ENCODE measurements around the gene FNDC3B.

DNA sequence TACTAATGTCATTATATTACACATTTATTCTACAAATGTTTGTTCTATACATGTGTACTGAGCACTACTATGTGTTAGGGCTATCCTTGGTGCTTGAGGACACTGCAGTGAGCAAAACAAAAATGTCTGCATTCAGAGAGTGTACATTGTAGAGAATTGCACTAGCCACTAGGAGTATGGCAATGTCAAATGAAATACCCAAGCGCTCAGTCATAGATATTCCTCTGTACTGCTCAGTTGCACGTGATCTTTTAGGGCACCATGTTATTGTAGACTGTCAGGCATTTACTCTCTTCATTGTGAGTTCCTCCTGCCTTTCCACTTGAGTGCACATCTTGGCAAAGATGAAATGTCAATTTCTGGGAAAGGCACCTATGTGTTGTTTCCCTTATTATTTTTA lies 36.8 kb downstream of the FNDC3B start:
- TF ChIP-seq, protein P1, sequence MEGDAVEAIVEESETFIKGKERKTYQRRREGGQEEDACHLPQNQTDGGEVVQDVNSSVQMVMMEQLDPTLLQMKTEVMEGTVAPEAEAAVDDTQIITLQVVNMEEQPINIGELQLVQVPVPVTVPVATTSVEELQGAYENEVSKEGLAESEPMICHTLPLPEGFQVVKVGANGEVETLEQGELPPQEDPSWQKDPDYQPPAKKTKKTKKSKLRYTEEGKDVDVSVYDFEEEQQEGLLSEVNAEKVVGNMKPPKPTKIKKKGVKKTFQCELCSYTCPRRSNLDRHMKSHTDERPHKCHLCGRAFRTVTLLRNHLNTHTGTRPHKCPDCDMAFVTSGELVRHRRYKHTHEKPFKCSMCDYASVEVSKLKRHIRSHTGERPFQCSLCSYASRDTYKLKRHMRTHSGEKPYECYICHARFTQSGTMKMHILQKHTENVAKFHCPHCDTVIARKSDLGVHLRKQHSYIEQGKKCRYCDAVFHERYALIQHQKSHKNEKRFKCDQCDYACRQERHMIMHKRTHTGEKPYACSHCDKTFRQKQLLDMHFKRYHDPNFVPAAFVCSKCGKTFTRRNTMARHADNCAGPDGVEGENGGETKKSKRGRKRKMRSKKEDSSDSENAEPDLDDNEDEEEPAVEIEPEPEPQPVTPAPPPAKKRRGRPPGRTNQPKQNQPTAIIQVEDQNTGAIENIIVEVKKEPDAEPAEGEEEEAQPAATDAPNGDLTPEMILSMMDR (IDR thresholded peaks at IDR 0.05) = no peak
- TF ChIP-seq ZFX (IDR thresholded peaks at IDR 0.05; ENCODE audit: borderline replicate concordance) = no peak
